Naive thymus-derived CD8-positive, alpha-beta T cell (primary cell): Measurements from ENCODE around the gene MAD1L1. TPM values are rescaled to one million over a fixed set of nuclear protein-coding genes. Genes with fewer than 3 reads are reported as not detected.

Experiments used
- ATAC-seq, 2 donors: fragments of 150-1000 bp; cut with Tn5 transposase in 1 of 2; sonication (Bioruptor Pico), chemical (Tn5 transposase) in 1 of 2; 1 replicate in 1 of 2; 2 replicates in 1 of 2; pipeline ENCODE4 v1.10.0; 2021; ENCODE audit warnings: mild to moderate bottlenecking in 2 of 2, moderate library complexity in 2 of 2
- POLR2A ChIA-PET: fragments of 350-600 bp; sonication (Branson Sonifier 250); formaldehyde crosslinking; loops from one replicate; lab custom pipeline; 2021; ENCODE audit warnings: antibody characterized with exemption; lab: Charles Lee
- DNase-seq, 10 donors: peaks; one replicate each; pipeline versions ENCODE4 v3.0.0 to v3.0.0-alpha.2; 2020 to 2022
- H3K27ac Mint-ChIP-seq, 10 donors: one replicate each; pipeline ENCODE4 v1.8.0; 2020 to 2022; ENCODE audit warnings: mild to moderate bottlenecking in 10 of 10, mixed read lengths in 10 of 10, moderate library complexity in 4 of 10, inconsistent platforms in 1 of 10
- H3K27me3 Mint-ChIP-seq, 5 donors: one replicate each; pipeline ENCODE4 v1.8.0; 2021 to 2022; ENCODE audit warnings: mixed read lengths in 5 of 5
- H3K36me3 Mint-ChIP-seq, 3 donors: one replicate each; pipeline ENCODE4 v1.8.0; 2020 to 2022; ENCODE audit warnings: mixed read lengths in 3 of 3, mild to moderate bottlenecking in 2 of 3, inconsistent platforms in 1 of 3
- H3K4me1 Mint-ChIP-seq, 4 donors: one replicate each; pipeline ENCODE4 v1.8.0; 2021 to 2022; ENCODE audit warnings: mixed read lengths in 4 of 4
- H3K4me3 Mint-ChIP-seq, 10 donors: one replicate each; pipeline ENCODE4 v1.8.0; 2020 to 2022; ENCODE audit warnings: mild to moderate bottlenecking in 10 of 10, mixed read lengths in 10 of 10, moderate library complexity in 6 of 10, inconsistent platforms in 1 of 10
- H3K9me3 Mint-ChIP-seq, 9 donors: one replicate each; pipeline ENCODE4 v1.8.0; 2020 to 2022; ENCODE audit warnings: mixed read lengths in 9 of 9, mild to moderate bottlenecking in 3 of 9, inconsistent platforms in 1 of 9, moderate library complexity in 1 of 9
- polyA plus RNA-seq, 3 donors: library from polyadenylated mRNA; unstranded; fragments of 300-500 nt; fragmentation: Illumina TruSeq; gene quantifications; one replicate each; pipeline ENCODE4 v1.2.3, GENCODE V29; 2021
- total RNA-seq, 8 experiments: library from RNA in 2 of 8; stranded (reverse) in 2 of 8; gene quantifications; one replicate each; pipeline ENCODE4 v1.2.3 and lab custom pipeline; 2021 to 2026

The MAD1L1 gene
- total and polyA plus RNA-seq, 5 experiments from 2014 or later = 84.5 to 243 (median 146) TPM

- no peaks in the 10 kb centered on the region for H3K27me3 Mint-ChIP-seq
- DNase-seq (no peak), ATAC-seq (no peak)
- H3K36me3 Mint-ChIP-seq = peaks cover 0 to 52% (median 25%) of the 10 kb centered on the region in 3 donors
- no peak overlapping the region for H3K4me3 Mint-ChIP-seq
- peaks cover 0 to 12% (median 2%) of the 10 kb centered on the region in 4 donors for H3K4me1 Mint-ChIP-seq
- no peak overlapping the region for H3K27ac Mint-ChIP-seq
- POLR2A ChIA-PET = no interaction called here
- H3K9me3 Mint-ChIP-seq = no peaks in the 10 kb centered on the region
Observed at GRCh38 chr7:2220506-2220905, 12.2 kb downstream of the MAD1L1 start.

GRCh38 chr7:2220030-2220429 is 12.7 kb downstream of the MAD1L1 start:
- Mint-ChIP-seq H3K4me3 (no peak overlapping the region), H3K4me1 (peaks cover 0 to 13% (median 2%) of the 10 kb centered on the region in 4 donors), H3K36me3 (peaks cover 0 to 55% (median 28%) of the 10 kb centered on the region in 3 donors), H3K27ac (no peak overlapping the region), H3K27me3 (no peaks in the 10 kb centered on the region), H3K9me3 (no peaks in the 10 kb centered on the region)
- ATAC-seq = no peak
- no peak for DNase-seq
- POLR2A ChIA-PET = no interaction called here

- no peaks in the 10 kb centered on the region for H3K9me3 Mint-ChIP-seq
- peaks cover 0 to 13% (median 2%) of the 10 kb centered on the region in 4 donors for H3K4me1 Mint-ChIP-seq
- no peak for DNase-seq
- H3K36me3 Mint-ChIP-seq = peaks cover 0 to 55% (median 28%) of the 10 kb centered on the region in 3 donors
- H3K27ac Mint-ChIP-seq = no peak overlapping the region
- H3K27me3 Mint-ChIP-seq = no peaks in the 10 kb centered on the region
- POLR2A ChIA-PET = no interaction called here
- ATAC-seq = no peak
- no peak overlapping the region for H3K4me3 Mint-ChIP-seq
Observed at GRCh38 chr7:2219606-2220005, 13.1 kb downstream of the MAD1L1 start.

GRCh38 chr7:2219136-2219535 is 13.6 kb downstream of the MAD1L1 start:
- Mint-ChIP-seq H3K4me1 (peaks cover 0 to 13% (median 1%) of the 10 kb centered on the region in 4 donors), H3K4me3 (no peak overlapping the region), H3K27ac (no peak overlapping the region), H3K36me3 (peaks cover 0 to 53% (median 29%) of the 10 kb centered on the region in 3 donors), H3K27me3 (no peaks in the 10 kb centered on the region), H3K9me3 (no peaks in the 10 kb centered on the region)
- no peak for ATAC-seq
- no peak for DNase-seq
- POLR2A ChIA-PET = no interaction called here

GRCh38 chr7:2218444-2218785 is 14.3 kb downstream of the MAD1L1 start:
- Mint-ChIP-seq H3K27me3 (no peaks in the 10 kb centered on the region), H3K4me3 (no peak overlapping the region), H3K9me3 (no peaks in the 10 kb centered on the region), H3K36me3 (peaks cover 0 to 58% (median 31%) of the 10 kb centered on the region in 3 donors), H3K27ac (no peak overlapping the region), H3K4me1 (peaks cover 0 to 13% (median 2%) of the 10 kb centered on the region in 4 donors)
- POLR2A ChIA-PET = no interaction called here
- DNase-seq = no peak
- ATAC-seq = no peak

- H3K27ac Mint-ChIP-seq = no peak overlapping the region
- peaks cover 0 to 63% (median 33%) of the 10 kb centered on the region in 3 donors for H3K36me3 Mint-ChIP-seq
- H3K9me3 Mint-ChIP-seq = no peaks in the 10 kb centered on the region
- POLR2A ChIA-PET = no interaction called here
- no peaks in the 10 kb centered on the region for H3K27me3 Mint-ChIP-seq
- no peak for ATAC-seq
- no peak overlapping the region for H3K4me3 Mint-ChIP-seq
- H3K4me1 Mint-ChIP-seq = peaks cover 0 to 13% (median 2%) of the 10 kb centered on the region in 4 donors
- no peak for DNase-seq
Observed at GRCh38 chr7:2217716-2218443, 14.9 kb downstream of the MAD1L1 start.

- POLR2A ChIA-PET = no interaction called here
- no peak for DNase-seq
- peaks cover 0 to 65% (median 40%) of the 10 kb centered on the region in 3 donors for H3K36me3 Mint-ChIP-seq
- no peaks in the 10 kb centered on the region for H3K9me3 Mint-ChIP-seq
- H3K4me3 Mint-ChIP-seq = no peak overlapping the region
- peaks cover 0 to 9% (median 2%) of the 10 kb centered on the region in 4 donors for H3K4me1 Mint-ChIP-seq
- H3K27ac Mint-ChIP-seq = no peak overlapping the region
- H3K27me3 Mint-ChIP-seq = no peaks in the 10 kb centered on the region
- no peak for ATAC-seq
Observed at GRCh38 chr7:2217206-2217605, 15.5 kb downstream of the MAD1L1 start.

- Mint-ChIP-seq H3K4me3 (no peak overlapping the region), H3K9me3 (no peaks in the 10 kb centered on the region), H3K27ac (peak overlapping the region in 3 of 10 donors; percentile 37 to 90 (median 59)), H3K36me3 (peaks cover 0 to 70% (median 37%) of the 10 kb centered on the region in 3 donors), H3K27me3 (no peaks in the 10 kb centered on the region), H3K4me1 (peaks cover 0 to 7% (median 2%) of the 10 kb centered on the region in 4 donors)
- no peak for ATAC-seq
- no peak for DNase-seq
- POLR2A ChIA-PET = interaction anchor here (1.2 kb wide), 1 partner anchor 17 kb away, joined by 3 read pairs; the partner anchor contains the start of gene MAD1L1
Observed at GRCh38 chr7:2215851-2216250, 16.9 kb downstream of the MAD1L1 start.

GRCh38 chr7:2214636-2215035 is 18.1 kb downstream of the MAD1L1 start:
- POLR2A ChIA-PET = interaction anchor here (1.2 kb wide), 1 partner anchor 18 kb away, joined by 3 read pairs; the partner anchor contains the start of gene MAD1L1
- Mint-ChIP-seq H3K4me1 (peaks cover 0 to 4% (median 1%) of the 10 kb centered on the region in 4 donors), H3K4me3 (no peak overlapping the region), H3K36me3 (peaks cover 0 to 75% (median 37%) of the 10 kb centered on the region in 3 donors), H3K9me3 (no peaks in the 10 kb centered on the region), H3K27ac (peak overlapping the region in 1 of 10 donors; percentile 69), H3K27me3 (no peaks in the 10 kb centered on the region)
- DNase-seq (no peak), ATAC-seq (no peak)

GRCh38 chr7:2213551-2214215 is 19.1 kb downstream of the MAD1L1 start:
- Mint-ChIP-seq H3K36me3 (peaks cover 0 to 78% (median 37%) of the 10 kb centered on the region in 3 donors), H3K27me3 (no peaks in the 10 kb centered on the region), H3K27ac (peak overlapping the region in 3 of 10 donors; percentile 18 to 79 (median 31)), H3K4me1 (peaks cover 0 to 6% (median 1%) of the 10 kb centered on the region in 4 donors), H3K9me3 (no peaks in the 10 kb centered on the region), H3K4me3 (peak overlapping the region in 1 of 10 donors; percentile 36)
- POLR2A ChIA-PET = no interaction called here
- DNase-seq (no peak), ATAC-seq (no peak)

GRCh38 chr7:2212906-2213305 is 19.8 kb downstream of the MAD1L1 start:
- DNase-seq (no peak), ATAC-seq (no peak)
- Mint-ChIP-seq H3K36me3 (peaks cover 0 to 73% (median 37%) of the 10 kb centered on the region in 3 donors), H3K4me1 (peaks cover 0 to 6% (median 1%) of the 10 kb centered on the region in 4 donors), H3K4me3 (no peak overlapping the region), H3K27ac (peak overlapping the region in 1 of 10 donors; percentile 1), H3K27me3 (no peaks in the 10 kb centered on the region), H3K9me3 (no peaks in the 10 kb centered on the region)
- POLR2A ChIA-PET = no interaction called here

GRCh38 chr7:2211926-2212325 is 20.8 kb downstream of the MAD1L1 start:
- peaks cover 0 to 6% (median 1%) of the 10 kb centered on the region in 4 donors for H3K4me1 Mint-ChIP-seq
- H3K9me3 Mint-ChIP-seq = no peaks in the 10 kb centered on the region

More at GRCh38 chr7:2211926-2212325, 20.8 kb downstream of the MAD1L1 start:
- no peak for DNase-seq
- POLR2A ChIA-PET = interaction anchor here (0.7 kb wide), 1 partner anchor 91 kb away, joined by 3 read pairs; no protein-coding TSS in a partner anchor
- Mint-ChIP-seq H3K27ac (no peak overlapping the region), H3K27me3 (no peaks in the 10 kb centered on the region), H3K36me3 (peaks cover 0 to 68% (median 33%) of the 10 kb centered on the region in 3 donors), H3K4me3 (no peak overlapping the region)
- ATAC-seq = no peak
